GM18867 (cell line): ENCODE data around the gene SUPT4H1.
"Not testable (repeated sequence)": the region's sequence is repeated elsewhere in the genome, so short reads cannot be mapped to it uniquely, and the experiment has no call there.

Source experiments
- ATAC-seq: cut with Tn5 transposase; IDR thresholded peaks from one replicate; pipeline ENCODE4 v1.9.1; 2021; ENCODE audit warnings: mild to moderate bottlenecking, moderate library complexity; ENCODE audit not compliant: unreplicated experiment

Gene SUPT4H1

GRCh38 chr17:58343131-58343530, 8.9 kb downstream of the SUPT4H1 start:
- no peak for ATAC-seq

DNA sequence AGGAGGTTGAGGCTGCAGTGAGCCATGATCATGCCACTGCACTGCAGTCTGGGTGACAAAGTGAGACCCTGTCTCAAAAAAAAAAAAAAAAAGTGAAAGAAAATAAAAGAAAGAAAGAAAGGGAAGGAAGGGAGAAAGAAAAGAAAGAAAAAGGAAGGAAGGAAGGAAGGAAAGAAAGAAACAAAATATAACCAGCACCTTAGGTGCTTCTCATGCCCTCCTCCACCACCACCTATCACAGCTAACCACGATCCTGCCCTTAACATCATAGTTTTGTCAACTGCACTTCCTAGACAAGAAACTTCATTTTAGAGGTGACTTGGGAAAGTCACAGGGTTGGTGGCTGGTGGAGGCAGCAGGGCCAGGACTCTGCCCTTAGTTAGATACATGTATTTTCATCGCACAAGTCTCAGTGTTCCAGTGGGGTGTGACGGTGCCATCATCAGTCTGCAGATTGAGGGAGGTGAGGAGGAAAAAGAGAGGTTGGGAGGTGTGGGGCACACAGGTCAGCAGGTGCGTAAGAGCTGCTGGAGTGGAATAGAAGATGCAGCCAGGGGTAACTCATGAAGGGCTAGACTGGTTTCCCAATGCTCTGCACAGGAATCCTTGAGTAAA, 10.0 kb downstream of the SUPT4H1 start:
- no peak for ATAC-seq

GRCh38 chr17:58341136-58341860, 10.7 kb downstream of the SUPT4H1 start:
- ATAC-seq: not testable (repeated sequence)

- ATAC-seq: no peak
These were observed 11.6 kb downstream of the SUPT4H1 start for GRCh38 chr17:58340405-58340876.

DNA sequence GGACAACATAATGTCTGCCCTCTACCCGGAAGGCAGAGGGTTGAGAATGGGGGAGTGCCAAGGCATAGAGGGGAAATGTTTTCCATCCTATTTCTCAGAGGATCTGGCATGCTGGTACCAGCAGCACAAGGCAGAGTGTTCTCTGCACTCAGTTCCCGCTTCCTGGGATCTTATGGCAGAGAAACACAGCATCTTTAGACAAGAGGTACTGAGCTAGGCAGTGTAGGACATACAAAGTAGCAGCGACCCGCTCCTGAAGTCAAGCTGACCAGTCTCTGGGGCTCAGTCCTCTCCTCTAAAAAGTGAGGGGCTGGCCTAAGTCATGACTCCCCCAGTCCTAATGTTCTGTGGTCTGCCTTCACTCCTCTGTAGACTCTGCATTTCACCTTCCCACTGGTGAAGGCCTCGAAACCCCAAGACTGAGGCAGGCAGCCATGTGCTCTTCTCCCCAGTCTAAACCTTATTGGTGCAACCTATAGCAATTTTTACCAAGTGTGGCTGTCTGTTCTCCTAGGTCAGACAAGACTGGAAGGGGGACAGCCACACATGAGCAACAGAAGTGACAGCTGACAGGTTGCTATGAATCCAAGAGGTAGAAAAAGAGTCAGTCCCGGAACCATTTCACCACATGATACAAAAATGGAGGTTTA, 12.1 kb downstream of the SUPT4H1 start:
- ATAC-seq: no peak

- peak; percentile 28 for ATAC-seq
These were observed 12.9 kb downstream of the SUPT4H1 start for GRCh38 chr17:58338841-58339754.

DNA sequence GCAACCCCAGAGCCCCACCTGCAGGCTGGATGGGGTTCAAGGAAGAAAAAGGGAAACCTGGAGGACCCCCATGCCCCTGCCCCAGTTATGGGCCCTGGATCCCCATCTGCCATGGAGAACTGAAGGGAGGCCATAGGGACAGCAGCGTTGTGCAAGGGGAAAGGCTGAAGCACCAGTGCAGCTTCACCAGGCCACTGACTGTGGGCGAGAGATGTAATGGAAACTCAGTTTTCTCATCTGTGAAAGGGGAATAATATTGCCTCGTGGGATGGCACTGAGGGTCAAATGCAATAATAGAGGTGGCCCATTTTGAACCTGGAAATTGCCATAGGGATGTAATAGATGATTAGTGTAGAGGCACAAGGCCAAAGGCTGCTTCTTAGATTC, 13.6 kb downstream of the SUPT4H1 start:
- ATAC-seq: peak; percentile 0

GRCh38 chr17:58337600-58338453, 14.2 kb downstream of the SUPT4H1 start:
- peak; percentile 60 for ATAC-seq

DNA sequence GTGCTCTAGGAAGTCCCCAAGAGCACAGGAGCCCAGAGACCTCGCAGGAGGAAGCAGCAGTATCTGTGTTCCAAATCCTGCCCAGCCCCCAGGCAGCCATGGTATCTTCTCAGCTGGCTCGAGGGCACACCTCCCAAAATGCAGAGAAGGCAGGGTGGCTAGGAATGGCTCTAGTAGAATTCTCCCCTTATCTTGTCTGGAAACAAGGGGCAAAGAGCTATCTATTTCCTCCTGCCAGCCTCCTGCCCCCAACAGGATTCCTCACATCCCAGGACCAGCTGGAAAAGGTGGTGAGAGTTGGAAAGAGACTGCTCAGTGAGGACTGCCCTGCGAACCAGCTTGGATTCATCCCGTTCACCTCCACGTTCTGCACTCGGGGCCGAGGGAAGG, 14.8 kb downstream of the SUPT4H1 start:
- no peak for ATAC-seq

GRCh38 chr17:58336456-58337209, 15.4 kb downstream of the SUPT4H1 start:
- ATAC-seq: no peak

GRCh38 chr17:58335779-58336455, 16.1 kb downstream of the SUPT4H1 start:
- no peak for ATAC-seq

DNA sequence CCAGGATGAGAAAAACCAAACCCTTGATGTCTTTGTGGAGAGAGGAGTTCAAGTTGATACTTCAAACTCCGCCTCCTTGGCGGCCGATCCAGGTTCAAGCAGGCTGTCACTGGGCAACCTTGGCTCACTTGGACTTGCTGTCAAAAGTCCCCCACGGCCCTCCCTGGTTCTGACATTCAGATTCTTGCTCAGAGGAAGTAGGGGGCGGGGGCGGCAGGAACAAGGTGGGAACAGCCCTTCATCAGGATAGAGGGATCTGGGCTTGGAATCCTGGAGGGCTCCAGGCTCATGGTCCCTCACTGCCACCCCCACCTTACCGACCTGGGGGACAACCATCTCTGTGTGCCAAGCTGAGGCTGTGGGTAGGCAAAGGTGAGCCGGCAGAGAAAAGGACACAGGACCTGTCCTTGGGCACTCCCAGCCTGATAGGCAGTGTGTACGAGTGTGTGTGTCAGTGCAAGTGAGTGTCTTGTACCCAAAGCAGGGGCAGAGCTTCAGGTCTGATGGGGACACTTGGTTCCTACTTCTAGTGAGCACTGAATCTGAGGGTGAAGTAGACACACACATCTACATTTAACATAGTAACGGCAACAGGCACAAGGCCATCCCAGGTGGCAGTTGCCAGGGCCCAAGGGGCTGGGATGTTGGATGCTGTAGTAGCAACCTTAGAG, 16.8 kb downstream of the SUPT4H1 start:
- no peak for ATAC-seq

DNA sequence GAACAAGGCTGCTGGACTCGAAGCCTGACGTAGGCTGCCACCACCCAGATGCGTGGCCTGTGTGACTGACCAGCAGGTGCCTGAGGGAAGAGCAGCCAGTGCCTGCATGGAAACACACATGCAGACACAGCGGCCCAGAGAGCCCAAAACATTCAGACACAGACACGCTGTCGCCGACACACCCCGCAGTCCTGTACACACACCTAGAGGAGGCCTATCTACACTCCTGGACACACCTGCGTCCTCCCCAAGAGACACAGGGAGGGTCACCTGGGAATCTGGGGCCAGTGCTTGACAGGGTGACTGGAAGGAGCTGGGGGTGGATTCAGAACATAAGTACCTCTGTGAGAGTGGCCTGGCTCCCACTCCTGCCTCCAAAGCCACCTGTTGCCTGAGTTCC, 17.3 kb downstream of the SUPT4H1 start:
- ATAC-seq: no peak

GRCh38 chr17:58334256-58334655, 17.7 kb downstream of the SUPT4H1 start:
- no peak for ATAC-seq

- ATAC-seq: no peak
These were observed 18.2 kb downstream of the SUPT4H1 start for GRCh38 chr17:58333736-58334207.

DNA sequence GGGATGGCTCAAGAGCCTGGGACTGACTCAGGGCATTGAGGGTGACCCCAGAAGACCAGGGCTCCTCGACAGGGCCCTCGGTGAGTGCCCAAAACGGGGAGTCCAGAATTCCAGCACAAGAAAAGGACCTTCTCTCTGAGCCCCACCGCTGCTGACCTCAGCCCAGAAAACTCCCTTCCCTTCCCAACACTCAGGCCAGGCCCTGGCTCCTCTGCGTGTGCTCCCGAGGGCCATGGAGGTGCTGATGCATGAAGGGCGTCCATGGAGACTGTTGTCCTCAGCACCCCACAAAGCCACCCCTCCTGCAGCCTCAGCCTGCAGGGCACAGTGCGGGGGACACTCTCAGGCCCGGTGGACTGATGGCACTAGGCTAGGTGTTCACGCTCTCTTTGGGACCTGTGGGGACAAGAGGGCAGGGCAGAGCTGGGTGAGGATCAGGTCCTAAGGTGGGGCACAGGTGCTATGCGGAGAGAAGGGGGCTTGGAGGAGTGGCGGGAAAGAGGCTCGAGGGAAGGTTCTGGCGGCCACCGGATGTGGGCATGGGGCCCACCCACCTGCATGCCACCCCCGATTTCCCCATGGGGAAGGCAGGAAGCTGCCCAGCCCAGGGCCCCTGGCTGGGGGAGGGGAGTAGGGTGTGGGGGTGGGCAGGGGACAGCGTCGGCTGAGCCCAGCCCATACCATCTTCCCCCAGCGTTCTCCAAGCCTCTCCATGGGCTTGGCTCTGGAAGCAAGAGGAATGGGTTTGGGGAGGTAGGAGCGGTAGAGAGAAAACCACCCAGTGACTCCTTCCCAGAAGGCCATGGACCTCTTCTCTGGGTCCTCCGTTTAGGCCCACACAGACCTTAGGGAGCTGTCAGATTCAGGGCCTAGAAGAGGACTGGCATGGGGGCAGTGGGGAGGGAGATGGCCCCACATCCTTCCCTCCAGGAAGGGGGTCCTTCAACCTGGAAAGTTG, 18.9 kb downstream of the SUPT4H1 start:
- ATAC-seq: no peak
